GM19397 (cell line): ENCODE measurements around the gene TRAF7.
A peak's percentile ranks its signal among the peaks of the same experiment; 100 is the strongest.
"Not testable (repeated sequence)": the region's sequence is repeated elsewhere in the genome, so short reads cannot be mapped to it uniquely, and the experiment has no call there.

Source experiments
- ATAC-seq: cut with Tn5 transposase; IDR thresholded peaks from one replicate; pipeline ENCODE4 v1.9.1; 2021; ENCODE audit warnings: mild to moderate bottlenecking, moderate library complexity; ENCODE audit not compliant: unreplicated experiment

The TRAF7 gene

DNA sequence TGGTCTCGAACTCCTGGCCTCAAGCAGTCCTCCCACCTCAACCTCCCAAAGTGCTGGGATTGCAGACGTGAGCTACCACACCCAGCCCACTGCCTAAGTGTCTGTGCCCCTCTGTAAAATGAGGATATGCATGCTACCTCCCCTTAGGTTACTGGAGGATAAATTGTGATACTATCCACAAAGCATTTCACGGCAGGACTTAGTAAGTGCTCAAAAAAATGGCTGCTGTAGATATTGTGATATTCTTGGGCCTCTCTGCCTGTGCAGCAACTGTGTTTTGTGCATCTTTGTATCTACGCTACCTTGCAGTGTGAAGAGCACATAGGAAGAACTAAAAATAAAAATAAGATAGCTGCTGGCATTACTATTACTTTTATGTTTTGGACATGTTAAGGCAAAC lies 42.7 kb downstream of the TRAF7 start:
- no peak for ATAC-seq

DNA sequence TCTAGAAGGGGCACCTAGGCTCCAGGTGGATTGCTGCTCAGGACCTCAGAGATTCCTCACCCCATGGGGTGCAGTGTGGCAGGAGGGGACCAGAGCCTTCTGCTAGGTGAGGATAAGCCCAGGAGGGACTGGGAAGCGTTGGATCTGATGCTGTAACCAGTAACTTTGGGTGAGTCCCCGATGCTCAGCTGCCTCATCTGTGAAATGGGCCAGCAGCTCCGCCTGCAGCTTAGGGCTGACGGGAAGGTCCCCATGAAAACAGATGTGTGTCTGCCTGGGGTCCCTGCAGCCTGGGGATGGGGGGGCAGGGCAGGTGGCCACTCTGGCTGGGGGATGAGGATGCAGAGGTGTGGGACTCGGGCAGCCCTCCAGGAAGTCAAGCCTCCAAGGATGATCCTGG lies 43.5 kb downstream of the TRAF7 start:
- no peak for ATAC-seq

DNA sequence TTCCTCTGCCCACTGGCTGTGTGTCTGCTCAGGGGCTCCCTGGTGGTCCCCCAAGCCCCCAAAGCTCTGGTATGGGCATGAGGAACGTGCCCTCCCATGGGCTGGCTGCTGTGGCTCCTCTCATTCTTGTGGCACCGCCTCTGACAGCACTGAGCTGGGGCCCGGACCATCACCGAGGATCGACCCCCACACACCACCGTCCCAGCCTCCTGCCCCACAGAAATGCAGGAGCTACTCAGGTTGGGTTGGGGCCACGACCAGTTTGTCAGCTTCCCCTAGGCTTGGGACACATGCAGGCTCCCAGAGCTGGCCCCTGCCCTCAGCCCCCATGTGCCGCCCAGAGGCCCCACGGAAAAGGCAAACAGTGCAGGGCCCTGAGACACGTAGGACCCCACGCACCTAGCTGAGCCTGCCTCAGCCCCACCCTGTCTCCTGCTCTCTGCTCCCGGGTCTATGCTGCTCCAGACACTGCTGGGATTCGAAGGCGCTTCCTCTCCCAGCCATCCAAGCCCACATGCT lies 44.1 kb downstream of the TRAF7 start:
- no peak for ATAC-seq

DNA sequence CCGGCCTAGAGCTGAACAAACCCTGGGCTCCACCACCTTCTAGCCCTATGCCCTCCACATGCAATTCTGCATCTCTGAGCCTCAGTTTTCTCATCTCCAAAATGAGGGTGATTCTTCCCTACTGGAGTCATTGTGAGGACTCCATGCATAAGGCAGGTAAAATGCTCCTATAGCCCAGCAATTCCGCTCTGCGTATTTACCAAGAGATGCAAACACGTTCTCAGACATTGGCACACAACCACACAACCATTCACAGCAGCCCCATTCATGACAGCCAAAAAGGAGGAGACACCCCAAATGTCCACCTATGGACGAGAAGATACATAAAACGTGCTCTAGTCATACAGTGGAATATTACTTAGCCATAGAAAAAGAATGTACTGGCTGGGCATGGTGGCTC lies 44.7 kb downstream of the TRAF7 start:
- ATAC-seq: no peak

DNA sequence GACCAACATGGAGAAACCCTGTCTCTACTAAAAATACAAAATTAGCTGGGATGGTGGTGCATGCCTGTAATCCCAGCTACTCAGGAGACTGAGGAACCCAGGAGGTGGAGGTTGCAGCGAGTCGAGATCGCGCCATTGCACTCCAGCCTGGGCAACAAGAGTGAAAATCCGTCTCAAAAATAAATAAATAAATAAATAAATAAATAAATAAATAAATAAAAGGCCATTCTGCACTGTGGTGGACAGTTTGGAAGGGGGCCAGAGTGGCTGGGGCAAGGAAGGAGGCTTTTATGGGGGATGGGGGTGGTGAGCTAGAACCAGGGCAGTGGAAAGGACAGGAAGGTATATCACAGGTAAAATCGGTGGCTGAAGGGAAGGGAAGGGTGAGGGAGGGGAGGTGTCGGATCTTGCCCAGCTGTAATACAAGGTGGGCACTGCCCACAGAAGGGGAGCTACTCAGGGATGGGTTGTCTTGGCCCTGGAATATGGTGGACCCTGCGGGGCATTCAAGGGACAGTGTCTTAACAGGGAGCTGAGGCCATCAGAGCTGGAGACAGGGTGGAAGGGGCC lies 47.6 kb downstream of the TRAF7 start:
- ATAC-seq: not testable (repeated sequence)

DNA sequence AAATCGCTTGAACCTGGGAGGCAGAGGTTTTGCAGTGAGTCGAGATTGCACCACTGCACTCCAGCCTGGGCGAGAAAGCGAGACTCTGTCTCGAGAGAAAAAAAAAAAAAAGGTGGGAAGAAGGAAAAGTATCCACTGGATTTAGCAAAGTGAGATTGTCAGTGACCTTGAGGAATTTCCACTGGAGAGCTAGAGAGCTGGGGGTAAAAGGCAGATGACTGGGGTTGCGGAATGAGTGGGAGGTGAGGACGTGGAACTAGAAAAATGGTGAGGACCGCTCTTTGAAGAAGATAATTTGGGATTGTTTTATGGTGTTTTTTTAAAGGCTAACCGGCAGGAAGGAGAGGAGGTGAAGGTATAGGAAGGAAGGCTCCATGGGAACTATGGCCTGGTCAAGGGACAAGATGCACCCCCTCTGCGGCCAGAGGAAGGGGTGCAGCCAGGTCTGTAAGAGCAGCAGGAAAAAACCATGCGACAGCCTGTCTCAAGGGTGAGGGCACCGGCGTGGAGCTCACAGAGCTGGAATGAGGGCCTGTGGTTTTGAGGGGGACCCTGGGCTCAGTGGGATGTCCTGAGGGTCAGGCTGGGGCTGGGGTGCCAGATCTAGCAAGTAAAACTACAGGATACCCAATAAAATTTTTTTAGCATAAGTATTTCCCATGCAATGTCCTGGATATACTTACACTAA lies 49.0 kb downstream of the TRAF7 start:
- no peak for ATAC-seq

DNA sequence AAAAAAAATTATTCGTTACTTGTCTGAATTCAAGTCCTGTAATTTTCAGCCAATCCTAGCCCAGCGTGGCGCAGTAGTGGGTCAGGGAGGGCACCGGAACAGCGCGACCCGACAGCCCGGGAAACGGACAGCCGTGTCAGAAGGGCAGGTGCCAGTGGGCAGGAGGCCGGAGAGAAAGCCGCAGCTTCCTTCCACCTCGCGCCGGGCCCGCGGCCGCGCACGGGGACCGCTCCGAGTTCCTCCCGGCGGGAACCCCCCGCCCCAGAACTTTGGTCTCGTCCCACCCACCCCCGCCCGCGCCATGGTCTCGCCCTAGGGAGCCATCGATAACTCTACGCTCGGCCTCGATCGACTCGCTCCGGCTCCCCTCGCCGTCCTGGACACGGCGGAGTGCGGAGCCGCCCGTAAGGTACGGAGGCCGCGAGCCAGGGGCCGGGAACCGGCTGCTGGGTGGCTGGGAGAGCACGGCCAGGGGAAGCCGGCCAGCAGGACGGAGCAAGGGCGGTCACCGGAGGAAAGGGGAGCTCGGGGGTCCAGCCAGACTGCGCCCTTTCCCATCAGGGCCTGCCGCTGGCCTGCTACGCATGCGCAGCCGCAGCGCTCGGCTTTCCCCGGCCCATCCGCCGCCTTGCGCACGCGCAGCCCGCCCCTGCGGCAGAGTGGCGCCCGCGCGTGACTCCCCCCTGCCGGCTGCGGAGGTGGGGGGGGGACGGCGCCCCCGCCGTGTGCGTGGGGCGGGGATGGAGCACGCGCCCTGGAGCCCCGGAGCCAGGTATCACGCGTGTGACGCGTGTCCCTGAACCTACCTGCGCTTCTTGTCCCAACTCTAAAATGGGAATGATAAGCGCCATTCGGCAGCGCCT lies 49.8 kb downstream of the TRAF7 start, which contains the start of gene MLST8:
Gene MLST8 (plus strand): TSS at position 351 of the 863 bp plus-strand sequence. CDS start 632 bp downstream, outside the sequence.
- ATAC-seq: peak; percentile 71

DNA sequence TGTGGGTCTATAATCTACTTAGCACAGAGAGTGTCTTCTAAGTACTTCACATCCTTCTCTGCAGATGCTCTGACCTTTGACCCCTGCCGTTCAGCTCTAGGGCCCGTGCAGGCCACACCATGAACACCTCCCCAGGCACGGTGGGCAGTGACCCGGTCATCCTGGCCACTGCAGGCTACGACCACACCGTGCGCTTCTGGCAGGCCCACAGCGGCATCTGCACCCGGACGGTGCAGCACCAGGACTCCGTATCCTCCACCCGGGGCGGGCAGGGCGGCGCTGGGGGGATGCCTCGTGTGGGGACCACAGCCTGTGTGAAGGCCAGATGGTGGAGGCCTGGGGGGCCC lies 50.4 kb downstream of the TRAF7 start:
- peak; percentile 21 for ATAC-seq

DNA sequence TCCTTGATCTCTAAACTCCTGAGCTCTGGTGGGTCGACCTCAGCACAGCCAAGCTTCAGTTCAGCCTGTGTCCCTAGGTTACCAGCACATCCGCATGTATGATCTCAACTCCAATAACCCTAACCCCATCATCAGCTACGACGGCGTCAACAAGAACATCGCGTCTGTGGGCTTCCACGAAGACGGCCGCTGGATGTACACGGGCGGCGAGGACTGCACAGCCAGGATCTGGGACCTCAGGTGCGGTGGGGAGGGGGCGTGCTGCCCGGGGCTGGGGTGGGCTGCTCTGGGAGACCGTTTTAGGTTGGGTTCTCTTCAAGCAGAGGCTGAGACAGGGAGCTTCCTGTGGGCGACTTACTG lies 50.8 kb downstream of the TRAF7 start:
- no peak for ATAC-seq

DNA sequence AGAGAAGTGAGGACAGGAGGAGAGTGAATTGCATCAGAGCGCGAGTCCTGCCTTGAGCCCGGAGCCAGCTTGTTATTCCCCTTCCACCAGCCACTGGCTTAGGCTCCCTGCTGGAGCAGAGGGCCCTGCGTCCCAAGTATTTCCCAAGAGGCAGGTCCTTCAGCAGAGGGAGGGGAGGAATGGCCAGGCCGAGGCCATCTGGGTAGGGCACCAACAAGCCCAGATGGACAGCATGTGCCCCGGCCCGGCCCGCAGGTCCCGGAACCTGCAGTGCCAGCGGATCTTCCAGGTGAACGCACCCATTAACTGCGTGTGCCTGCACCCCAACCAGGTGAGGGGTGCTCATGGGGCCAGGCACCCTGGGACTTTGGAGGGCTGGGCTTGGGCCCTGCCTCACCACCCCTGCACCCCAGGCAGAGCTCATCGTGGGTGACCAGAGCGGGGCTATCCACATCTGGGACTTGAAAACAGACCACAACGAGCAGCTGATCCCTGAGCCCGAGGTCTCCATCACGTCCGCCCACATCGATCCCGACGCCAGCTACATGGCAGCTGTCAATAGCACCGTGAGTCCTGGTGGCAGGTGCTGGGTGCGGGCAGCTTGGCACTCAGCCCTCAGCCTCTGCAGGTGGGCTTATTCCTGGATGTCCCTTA lies 51.3 kb downstream of the TRAF7 start:
- no peak for ATAC-seq

DNA sequence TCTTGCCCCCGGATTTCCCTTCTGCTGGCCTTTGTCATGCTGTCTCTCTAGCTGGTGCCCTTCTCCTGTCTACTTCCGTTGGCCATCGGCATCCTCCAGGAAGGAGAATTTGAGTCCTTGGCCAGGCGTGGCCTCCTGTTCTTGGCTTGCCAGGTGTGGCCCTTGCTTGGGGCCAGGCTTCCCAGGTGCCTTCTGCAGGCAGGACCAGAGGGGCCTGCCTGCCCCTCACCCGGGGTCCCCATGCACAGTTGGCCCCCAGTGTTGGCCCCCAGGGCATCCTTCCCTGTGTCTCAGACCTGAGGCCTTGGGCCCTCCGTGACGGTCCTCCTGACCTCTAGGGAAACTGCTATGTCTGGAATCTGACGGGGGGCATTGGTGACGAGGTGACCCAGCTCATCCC lies 52.3 kb downstream of the TRAF7 start:
- ATAC-seq: no peak

DNA sequence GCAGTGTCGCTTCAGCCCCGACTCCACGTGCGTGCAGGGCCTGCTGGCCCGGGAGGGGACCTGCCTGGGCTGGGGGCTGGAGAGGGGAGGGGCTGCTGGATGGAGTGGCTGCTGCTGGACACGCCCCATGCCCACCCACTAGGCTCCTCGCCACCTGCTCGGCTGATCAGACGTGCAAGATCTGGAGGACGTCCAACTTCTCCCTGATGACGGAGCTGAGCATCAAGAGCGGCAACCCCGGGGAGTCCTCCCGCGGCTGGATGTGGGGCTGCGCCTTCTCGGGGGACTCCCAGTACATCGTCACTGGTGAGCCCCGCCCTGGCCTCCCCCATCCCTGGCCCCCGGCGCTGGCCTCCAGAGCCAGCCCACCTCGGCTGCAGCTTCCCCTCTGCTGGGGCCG lies 52.7 kb downstream of the TRAF7 start:
- ATAC-seq: no peak

DNA sequence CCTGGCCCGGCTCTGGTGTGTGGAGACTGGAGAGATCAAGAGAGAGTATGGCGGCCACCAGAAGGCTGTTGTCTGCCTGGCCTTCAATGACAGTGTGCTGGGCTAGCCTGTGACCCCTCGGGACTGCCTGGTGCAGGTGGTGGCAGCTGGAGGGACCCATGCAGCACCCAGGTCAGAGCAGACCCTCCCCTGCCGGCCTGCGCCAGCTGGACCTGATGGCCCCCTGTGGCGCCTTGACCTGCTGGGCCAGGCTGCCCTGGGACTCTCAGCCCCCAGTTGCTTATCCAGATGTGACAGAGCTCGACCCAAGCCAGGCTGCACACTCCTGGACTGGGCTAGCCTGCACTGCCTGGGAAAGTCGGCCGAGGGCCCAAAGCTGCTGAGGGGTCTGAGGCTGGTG lies 53.2 kb downstream of the TRAF7 start:
- ATAC-seq: no peak

DNA sequence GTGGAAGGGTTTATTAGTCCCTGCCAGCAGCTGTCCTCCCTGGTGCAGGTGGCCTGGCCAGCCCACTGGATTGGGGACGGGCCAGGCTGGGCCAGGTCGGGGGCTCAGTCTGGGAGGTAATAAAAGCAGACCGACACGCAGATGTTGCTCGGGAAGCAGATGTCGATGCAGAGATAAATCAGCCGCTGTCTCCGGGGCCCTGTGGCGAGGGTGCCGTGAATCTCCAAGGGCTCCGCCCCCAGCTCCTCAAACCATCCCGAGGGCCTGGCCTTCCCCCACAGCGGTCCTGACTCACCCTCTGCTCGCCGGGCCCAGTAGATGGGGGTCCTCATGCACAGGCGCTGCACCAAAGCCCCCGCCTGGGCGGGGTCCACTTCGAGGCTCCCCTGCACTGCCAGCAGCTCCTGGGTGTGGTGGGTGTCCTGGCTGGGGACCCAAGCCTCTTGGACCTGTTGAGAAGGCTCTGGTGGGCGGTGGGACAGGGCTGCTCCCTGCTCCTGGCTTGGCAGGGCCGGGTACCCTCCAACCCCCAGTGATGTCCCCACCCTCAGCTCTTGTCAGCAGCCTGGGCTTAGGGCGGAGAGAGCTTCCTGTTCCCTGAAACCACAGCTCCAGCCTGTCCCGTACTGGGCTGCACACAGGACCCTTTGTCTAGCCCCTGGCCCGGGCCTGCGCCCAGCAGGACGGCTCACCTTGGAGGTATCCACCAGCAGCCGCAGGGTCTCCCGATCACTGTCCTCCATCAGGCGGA lies 53.9 kb downstream of the TRAF7 start:
- no peak for ATAC-seq

DNA sequence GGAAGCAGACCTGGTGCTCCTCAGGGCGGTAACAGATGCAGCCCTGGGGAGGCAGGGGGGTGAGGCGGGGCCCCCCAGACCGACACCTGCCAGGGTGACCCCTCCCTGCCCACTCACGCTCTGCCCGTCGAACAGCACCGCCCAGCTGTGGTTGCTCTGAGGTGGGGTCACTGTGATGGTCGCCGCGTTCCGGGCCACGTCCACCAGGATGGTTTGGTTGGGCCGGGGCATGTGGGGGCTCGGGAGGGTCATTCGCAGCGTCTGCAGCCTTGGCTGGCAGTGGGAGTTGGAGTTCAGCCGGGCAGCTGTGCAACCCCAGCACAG lies 54.4 kb downstream of the TRAF7 start:
- no peak for ATAC-seq

DNA sequence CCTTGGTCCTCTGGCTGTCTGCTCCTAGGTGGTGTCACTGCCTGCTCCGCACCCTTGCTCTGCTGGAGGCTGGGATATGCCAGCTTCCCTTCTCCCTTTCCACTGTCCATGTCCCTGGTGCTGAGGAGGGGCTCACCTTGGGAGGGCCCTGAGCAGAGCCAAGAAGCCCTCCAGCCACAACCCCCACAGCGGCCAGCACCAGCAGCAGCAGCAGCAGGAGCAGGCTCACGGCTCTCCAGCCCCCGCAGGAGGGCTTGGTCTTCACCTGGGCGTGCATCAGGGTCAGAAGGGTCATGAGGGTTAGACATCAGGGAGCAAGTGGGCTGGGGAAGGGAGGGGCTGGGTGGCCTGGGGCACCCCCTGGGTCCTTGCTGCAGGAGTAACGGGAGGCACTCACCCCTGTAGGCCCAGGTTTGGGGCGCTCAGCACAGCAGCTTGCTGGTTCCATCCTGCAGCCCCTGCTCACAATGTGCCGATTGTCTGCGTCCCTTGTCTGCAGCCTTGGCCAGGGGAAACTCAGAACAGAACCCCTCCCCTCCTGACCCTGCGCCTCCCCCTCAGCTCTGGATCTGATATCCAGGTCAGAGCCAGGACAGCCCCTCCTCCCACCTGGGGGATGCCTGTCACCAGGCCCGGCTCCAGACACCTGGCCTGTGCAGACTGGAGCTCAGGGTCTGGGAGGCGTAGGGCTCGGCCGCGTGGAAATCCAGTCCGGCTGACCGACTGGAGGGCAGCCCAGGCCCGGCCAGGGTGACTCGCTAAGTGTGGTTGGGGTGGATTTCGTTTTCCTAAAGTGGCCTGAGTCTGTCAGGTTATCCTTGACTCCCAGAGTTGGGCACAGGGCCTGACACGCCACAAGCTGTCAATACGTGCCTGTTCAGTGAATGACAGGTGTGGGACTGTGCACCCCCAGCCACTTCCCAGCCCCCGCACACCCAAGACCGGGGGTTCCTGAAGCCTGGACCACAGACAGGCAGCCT lies 55.1 kb downstream of the TRAF7 start, which contains the start of gene BRICD5:
Gene BRICD5 (minus strand): TSS at position 478 of the 980 bp plus-strand sequence. CDS start 30 bp downstream, at position 448.
- ATAC-seq: no peak

DNA sequence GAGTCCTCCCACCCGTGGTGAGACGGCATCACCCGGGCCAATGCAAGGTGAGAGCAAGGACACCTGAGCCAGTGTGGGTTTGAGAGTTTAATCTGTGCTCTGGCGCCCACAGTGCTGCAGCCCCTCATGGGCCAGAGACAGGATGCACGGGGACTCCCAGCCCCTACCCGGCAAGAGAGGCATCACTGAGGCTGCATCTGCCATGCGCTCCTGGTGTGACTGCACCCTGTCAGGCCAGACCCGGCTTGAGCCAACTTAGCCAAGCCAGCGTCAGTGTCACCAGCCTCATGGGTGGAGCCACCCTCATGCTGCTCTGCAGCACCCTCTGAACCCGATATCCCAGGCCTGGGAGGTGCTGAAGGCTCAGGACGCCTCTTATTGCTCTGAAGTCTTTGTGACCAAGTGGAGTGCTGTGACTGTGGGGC lies 56.4 kb downstream of the TRAF7 start:
- ATAC-seq: no peak

DNA sequence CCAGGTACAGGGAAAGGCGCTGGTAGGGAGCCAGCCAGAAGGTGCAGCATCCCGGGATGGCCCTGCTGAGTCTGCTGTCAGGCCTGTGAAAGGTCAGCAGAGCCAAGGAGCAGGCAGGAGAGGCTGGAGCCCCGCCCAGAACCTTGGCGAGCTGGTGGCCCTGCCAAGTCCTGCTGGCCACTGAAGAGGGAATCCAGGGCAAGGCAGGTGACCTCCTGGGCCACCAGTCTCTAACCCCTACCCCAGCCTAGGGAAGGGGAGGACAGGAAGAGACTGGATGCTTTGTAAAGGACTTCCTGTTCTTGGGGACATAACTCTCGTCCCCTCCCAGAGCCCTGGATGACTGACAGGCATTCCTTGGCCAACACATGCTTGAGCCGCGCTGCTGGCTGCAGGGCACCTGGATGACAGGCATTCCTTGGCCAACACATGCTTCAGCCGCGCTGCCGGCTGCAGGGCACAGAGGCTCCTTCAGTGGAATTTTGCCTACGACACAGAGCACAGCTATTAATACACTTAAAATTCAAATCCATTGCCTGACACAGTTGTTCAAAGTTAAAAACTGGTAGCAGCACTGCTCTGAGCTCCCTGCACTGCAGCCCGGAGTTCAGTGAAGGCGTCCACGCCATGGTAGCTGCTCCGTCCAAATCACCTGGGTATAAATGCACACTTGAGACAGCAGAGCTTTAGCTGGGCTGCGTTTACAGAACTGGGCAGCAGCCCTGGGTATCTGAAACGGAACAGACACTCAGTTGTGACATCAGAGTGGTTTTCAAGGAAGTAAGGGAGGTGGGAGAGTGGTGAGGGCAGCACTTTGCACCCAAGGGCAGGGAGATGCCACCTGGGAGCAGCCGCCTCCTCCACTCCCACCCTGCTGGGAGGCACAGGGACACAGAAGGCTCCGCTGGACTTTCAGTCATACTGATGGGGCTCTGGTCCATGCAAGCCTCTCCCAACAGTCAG lies 57.1 kb downstream of the TRAF7 start:
- ATAC-seq: no peak
